HG03442 (cell line): Measurements from ENCODE around the gene TRPC4.

Source experiments
- ATAC-seq: cut with Tn5 transposase; IDR thresholded peaks from one replicate; pipeline ENCODE4 v1.9.1; 2021; ENCODE audit warnings: mild to moderate bottlenecking, moderate library complexity; ENCODE audit not compliant: unreplicated experiment

TRPC4 gene

DNA sequence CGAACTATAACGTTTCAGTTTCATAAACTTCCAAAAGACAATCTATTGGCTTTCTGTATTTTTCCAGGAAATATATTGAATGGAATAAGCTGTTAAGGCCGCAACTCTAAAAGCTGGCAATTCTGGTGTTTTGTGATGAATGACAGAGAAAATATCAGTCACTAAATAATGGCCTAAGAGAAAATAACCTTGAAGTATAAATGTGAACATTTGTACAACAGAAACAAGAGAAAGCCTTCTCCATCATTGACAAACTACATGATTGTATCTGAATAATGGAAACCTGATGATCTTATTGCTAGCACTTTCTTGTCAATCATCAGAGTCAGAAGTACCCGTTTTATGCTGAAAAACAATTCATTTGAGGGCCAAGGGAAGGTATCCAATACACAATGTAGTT lies 134.3 kb downstream of the TRPC4 start:
- no peak for ATAC-seq

DNA sequence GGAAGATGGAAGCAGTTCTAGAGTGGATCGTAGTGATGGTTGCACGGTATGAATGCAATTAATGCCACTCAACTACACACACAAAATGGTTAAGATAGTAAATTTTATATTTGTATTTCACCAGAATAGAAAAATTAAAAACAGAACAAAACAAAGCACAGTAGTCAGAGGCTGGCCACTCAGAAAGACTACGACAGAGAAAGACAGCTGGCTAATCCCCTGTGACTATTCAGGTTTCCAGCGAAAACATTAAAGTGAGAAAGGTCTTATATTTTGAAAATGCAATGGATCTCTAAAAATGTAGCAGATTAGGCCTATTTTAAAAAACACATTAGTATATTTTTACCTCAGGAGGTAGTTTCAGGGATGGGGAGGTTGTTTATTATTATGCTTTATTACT lies 139.7 kb downstream of the TRPC4 start:
- ATAC-seq = no peak

DNA sequence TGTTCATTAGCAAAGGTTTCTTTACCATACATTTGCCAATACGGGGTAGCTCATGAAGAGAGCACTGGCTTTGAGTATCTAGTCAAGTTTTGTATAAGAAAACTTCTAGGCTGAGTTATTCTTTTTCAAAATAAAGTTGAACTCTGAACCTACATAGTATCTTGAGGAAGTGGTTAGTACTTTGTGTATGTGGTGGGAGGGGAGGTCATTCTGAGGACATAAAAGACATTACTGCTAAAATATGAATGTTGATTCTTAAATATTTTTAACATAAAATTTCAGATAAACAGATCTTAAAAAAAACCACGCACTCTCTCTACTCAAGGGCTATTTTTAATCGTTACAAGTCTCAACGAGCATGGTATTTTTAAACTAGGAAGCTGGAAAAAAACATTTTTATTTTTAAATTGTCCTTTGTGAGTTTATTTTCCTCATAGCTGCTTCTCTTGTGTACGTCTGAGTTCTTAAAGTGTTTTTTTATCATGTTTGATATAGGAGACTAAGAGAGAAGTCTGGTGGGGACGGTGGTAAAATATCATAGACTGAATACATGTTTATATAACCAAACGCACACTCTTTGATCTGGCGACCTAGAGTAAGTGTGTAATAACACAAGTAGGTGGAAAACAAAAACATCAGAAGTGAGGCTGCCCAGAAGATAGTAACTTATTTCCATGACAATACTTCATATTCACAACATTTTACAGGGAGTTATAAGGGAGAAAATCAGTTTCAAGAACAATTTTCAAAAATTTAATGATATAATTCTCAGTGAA lies 153.0 kb downstream of the TRPC4 start:
- no peak for ATAC-seq

DNA sequence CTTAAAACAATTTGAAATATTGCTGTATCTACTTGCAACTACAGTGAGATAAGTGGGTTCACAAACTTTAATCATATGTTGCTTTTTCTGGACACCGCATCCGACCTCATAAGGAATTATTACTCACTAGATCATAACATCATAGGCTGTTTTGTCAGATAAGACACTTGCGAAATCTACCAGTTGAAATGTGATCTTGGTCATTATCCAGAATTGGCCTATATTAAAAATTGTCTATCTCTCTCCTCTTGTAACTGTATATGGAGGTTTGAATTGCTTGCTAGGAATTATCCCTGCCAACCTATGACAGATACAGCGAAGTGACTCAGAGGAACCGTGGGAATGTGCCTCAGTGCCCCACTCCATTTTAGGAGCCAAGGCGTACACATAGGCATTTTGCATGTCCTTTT lies 154.0 kb downstream of the TRPC4 start:
- no peak for ATAC-seq

DNA sequence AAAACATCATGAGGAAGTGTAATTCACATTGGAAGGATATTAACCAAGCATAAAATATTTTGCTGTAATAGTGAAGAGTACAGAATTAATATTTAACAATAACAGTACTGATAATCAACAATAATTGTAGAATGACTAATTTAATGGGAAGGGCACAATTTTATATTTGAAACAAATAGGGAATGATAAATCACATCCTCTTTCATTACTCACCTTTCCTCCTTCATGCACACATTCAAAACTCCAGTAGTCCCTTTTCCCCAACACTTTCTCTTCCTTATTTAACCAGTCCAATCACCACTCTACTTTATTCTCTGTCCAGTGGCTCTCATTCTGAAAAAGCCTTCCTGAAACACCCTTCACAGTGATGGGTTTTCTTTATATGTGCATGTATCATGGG lies 160.3 kb downstream of the TRPC4 start:
- no peak for ATAC-seq

DNA sequence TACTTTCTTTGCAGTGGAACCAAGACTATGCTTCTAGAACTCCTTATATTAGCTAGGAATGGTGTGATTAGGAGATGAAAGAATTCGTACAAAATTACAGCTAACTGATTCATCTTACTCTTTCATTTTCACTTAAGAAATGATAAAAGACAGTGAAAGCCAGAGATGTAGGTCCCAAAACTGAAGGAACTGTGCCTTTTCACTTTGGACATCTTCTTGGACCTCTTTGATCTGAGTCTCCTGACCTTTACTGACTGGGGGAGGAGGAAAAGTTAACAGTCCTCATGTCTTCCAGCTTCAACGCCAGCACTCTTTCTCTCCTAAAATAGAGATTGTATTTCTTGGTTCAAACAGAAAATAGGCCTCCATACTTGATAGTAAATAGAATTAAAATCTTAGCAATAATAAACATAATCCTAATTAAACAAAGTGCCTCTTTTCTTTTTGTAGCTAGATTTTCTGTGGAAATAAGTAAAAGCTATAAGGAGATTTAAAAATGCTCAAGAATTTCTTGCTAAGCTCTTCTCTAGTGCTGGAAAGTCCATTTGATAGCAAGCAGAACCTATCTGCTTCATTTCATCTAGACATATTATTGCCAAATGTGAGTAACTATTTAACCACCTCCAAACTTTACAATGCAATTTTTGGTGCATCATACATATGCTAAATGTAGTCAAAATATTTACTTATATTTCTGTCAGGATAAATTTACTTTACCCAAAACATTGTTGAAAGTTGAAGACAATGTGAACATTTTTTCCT lies 161.7 kb downstream of the TRPC4 start:
- no peak for ATAC-seq

DNA sequence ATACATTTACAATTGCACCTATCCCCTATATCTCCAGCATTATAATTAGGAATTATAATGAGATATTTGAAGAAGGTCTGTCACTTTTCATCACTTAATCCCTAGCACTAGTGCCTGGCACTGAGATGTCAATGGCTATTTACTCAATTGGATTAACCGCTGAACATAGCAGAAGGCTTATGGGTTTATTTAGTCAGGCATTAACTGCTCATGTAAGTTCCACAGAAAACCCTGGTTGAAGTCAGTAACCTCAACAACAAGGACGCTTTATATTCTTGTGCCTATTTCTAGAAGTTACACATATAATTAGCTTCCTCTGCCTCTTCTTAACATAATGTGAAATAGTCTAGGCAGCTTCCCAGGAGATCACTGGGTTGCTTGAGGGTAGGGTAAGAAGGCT lies 163.5 kb downstream of the TRPC4 start:
- ATAC-seq = no peak

DNA sequence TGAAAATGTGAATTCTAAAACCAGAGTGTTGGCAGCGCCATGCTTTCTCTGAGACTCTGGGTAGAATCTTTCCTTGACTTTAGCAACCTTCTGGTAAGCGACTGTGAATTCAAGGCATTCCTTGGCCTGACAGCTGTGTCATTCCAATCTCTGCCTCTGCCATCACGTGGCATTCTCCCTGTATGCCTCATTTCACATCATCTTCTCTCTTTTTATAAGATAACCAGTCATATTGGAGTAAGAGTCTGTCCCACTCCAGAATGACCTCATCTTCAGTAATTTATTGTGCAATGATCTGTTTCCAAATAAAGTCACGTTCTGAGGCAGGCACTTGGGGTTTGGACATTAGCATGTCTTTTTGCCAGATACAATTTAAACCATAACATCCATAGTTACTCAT lies 167.6 kb downstream of the TRPC4 start:
- ATAC-seq = no peak

DNA sequence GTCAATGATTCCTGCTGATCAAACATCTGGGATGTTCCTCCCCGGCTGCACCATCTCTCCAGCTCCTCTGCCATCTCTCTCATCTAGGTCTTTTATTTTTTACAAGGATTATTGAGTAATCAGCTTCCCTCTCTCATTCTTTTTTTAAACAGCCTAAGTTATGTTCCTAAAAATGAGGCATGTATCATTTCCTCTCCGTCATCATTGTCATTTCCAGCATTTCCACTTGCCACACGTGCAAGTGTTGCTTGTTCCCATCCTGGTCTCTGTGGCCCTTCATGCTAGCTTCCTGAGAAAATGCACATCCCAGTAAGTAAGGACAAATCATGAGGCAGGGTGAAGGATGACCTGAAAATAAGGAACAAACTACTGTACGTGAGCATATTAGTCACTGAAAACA lies 168.3 kb downstream of the TRPC4 start:
- no peak for ATAC-seq

DNA sequence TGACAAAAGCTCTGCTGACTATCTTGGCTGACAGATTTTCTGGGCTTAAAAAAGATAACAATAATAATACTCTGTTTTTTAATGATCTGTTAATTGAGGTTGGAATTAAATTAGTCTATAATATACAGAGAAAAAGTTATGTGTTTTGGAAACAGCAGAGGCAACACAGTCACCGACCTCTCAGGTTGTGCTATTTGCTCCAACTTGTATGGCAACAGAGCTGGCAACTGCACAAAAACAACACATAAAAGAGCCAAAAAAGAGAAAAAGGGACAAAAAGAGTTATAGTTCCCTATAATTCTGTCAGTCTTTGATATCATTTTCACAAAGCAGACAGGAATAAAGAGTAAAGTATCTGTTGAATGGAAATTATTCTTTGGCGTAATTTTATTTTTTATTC lies 168.7 kb downstream of the TRPC4 start:
- ATAC-seq = no peak

DNA sequence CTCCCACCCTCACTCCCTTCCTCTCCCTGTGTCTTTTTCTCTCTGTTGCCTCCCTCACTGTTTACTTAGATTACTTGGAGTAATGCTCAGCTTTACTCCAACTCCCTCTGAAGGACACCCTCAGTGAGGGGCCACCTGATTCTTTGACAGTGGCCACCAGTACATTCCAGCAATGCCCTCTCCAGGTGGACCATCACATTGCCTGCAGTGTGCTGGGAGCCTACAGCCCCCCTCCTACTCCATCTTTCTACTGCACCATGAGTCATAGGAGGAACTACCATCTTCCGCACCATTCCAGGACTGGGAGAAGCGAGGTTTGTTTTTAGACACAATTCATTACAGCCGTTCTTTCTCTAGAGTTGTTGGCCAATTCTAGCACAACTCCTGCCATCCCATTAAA lies 174.4 kb downstream of the TRPC4 start:
- no peak for ATAC-seq

DNA sequence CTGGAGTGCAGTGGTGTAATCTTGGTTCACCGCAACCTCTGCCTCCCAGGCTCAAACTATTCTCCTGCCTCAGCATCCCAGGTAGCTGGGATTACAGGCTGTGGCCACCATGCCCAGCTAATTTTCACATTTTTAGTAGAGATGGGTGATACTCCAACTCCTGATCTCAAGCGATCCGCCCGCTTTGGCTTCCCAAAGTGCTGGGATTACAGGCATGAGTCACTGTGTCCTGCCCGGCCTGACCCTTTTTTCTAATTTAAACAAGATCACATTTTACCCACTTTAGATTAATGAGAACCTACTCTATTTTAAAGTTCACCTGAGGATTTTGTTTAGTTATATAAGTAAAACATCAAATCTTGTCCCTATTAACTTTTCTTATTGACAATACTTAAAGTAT lies 179.2 kb downstream of the TRPC4 start:
- ATAC-seq = no peak

DNA sequence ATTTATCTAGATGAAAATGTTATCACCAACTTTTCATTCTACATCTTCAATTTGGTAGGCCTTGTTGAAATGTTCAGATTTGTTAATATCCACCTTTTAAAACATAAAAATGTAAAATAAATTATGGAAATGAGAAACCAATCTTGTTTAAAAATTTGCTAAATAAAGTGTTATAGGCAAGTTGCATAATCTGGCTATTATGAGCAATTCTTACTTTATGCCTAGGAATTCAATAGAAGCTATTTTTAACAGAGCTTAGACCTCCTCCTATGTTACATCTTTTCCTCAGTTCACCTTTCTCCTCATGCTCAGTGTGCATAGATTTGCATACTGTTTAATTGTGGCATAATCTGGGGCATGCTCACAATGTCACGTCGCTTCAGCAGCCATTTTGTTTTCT lies 183.1 kb downstream of the TRPC4 start:
- ATAC-seq = no peak

DNA sequence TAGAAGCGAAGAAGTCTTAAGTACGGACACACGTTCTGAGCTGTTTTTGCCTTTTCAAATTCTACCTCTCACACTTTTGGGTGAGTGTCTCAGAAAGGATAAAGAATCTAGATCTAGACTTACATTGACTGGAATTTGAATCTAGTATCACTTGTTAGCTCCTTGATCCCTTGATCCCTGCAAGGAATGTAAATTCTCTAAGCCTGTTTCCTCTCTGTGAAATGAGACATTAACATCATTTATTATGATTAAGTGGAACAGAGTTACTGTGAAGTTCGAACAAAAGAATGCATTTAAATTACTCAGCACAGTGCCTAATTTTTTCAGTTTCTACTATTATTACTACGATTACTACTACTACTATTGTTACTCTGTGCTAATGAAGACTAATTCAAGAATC lies 184.4 kb downstream of the TRPC4 start:
- ATAC-seq = no peak

DNA sequence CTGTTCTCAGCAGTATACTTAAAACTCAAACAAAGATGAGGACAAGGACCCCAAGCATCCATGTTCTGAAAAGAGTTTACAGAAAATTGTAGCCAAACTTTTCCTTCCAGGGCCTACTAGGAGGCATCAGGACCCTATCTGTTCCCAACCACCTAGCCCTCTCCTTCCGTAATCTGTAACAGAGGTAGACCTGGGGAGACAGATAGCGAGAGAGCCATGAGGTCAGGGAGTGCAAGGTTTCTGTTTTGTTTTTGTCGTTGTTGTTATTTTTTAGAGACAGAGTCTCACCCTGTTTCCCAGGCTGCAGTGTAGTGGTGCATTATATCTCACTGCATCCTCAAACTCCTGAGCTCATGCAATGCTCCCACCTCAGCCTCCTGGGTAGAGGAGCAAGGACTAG lies 187.1 kb downstream of the TRPC4 start:
- ATAC-seq = no peak

DNA sequence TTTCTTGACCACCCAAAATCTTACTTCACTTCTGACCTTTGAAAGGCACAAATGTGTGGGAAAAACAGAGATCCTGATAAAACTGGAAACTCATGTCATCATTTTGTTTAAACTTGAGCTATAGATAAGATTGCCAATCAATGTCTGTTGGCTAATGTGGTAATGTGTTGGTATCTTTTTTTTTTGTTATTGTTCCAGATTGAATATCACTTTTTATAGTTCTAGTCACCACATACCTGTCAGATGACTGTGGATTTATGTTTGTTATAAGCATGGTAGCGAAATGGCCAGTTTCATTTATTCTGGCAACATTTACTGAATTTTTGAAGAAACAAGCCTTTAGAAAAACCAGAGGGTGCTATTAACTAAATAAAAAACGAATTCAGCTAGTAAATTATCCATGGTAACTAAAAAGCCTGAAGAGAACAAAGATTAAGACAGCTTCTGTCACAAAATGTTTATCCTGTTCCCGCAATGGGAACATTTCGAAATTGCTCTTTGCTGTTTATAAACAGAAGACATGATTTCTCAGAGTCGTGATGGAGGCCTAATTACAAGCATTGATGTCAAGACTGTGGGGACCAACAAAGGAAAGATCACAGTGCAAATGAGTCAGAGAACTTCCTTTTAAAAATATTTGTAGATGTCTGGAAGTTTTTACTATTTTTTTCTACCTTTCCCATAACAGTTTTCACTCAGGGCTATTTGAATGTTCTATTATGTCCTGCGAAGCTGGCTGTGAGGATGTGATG lies 188.1 kb downstream of the TRPC4 start:
- ATAC-seq = no peak

DNA sequence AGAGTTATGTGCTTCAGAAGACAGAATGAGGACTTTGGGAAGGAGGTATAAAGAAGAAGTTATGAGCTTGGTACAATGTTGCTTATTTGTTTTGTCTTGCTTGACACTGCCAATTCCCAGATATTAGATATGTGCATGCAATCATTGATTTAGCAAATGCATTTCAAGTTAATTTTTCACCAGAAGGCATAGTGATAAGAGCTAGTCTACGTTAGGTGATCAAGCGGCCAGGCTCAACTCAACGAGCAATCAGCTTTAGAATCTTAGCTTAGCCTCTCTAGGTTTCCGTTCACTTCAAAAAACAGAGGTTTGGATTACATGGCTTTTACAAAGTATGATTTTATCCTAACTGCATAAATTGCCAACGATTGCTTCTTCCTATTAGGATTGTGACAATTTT lies 189.4 kb downstream of the TRPC4 start:
- ATAC-seq = no peak

DNA sequence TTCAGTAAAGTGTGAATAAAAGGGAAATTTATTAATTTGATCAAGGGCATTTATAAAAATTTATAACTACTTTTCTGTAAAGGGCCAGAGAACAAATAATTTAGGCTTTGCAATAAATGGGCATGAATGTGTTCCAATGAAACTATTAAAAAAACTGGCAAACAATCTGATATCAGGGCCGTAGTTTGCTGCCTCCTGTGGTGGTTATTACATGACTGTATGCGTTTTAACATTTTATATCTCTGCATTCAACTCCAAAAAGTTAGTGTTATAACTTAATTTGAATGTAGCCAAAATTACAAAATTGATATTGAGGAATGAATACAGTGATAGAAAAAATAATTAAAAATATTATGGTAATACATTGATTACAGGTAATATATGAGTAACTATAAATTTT lies 190.5 kb downstream of the TRPC4 start:
- no peak for ATAC-seq

DNA sequence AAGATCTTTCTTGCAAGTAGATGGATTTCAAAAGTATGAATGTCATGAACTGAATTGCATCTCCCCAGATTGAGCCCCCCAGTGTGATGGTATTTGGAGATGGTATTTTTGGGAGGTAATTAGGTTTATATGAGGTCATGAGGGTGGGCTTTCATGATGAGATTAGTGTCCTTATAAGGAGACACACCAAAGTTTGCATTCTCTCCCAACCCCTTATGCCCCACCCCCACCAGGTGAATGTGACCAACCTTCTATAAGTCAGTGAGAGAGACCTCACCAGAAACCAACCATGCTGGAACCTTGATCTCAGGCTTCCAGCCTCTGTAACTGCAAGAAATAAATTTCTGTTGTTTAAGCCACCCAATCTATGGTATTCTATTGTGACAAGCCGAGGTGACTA lies 199.7 kb downstream of the TRPC4 start:
- ATAC-seq = no peak

DNA sequence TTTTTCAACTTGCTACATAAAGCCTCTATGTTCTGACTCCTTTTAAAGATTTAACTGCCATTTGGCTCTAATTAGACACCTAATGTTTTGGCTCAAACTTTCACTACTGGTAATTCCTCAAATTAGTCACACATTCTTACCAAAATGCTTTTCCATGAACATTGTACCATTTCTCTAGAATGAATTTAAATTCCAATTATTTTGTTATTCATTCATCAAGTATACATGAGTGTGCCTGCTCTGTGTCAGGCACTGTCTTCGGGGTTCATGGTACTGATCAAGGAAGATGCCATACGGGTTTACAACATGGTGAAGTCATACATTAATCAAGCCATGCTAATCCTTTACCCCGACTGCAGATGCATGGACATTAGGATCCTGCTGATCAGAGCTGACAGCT lies 201.9 kb downstream of the TRPC4 start:
- no peak for ATAC-seq

DNA sequence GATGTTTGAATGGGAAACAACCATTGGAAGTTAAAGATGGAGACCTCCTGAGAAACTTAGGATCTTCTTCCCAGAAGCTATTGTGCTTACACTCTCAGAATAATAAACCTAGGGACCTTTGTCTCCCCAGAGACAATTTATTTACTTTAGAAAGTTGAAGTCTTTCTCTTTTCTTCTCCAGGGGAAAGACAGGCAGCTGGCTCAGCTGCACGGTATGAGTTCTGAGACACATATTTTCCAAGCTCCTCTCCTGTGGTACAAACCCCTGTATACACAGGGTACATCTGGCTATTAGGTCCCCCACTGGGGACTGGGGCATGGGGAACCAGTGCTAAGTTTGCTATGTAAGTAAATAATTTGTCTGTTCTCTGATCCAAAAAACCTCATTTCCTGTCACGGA lies 203.5 kb downstream of the TRPC4 start:
- no peak for ATAC-seq

DNA sequence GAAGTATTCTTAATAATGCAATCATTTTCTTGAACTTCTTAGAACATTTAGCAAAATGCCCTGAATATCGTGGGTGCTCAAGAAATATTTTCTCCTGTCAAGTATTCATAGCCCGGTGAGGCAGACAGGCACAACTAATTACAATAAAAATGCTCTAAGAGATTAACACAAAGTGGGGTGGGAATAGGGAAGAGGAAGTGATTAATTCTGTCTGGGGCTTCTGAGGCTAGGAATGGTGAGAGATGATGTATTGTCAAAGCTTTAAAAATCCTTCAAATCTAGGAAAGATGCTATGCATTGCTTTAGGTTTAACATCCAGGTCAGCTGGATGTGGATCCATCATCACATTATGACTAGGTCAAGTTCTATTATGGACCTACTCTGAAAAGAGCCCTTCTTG lies 204.2 kb downstream of the TRPC4 start:
- ATAC-seq = no peak
